ENCODE data around the gene PITX1.

Gene PITX1

DNA sequence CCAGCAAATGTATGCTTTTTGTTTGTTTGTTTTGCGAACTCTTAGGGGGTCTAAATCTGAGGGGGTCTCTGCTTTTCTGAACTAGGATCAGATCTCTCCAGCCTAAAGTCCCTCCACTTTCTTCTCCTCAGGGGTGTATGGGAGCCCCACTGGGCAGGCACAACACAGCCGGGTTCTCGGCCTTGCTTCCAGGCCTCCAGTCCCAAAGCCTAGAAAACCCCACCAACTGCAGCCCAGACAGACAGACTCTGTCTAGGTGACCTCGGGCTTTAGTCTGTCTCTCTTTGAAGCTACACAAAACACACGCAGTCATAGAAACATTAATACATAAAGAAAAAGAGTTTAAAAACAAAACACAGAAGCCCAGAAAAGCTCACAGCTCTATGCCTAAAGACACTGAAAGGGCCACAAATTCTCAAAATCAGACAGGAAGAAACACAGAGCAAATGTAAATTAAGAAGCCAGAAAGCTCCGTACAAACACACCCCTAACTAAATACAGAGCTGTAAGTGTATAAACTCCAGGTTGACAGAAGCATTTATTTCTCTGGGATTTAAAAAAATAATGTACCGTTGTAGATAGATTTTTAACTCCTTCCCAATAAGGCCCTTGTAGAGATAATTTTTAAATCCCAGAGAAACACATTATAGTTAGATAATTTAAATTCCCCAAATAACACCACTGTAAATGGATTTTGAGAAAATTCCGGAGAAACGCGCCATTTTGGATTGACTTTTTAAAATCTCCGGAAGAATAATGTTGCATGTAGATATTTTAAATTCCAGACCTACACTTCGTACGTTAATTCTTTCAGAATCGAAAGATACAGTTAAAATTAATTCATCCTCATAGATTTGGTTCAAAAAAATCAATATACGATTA lies 2.0 kb downstream of the PITX1 start:
- no peak overlapping the region for H3K27ac ChIP-seq
- in situ Hi-C loops (cut with HindIII; ENCODE audit: low pct_ligation_motif_present, low sequenced_read_pairs) = no loop called here
- H3K4me3 ChIP-seq (ENCODE audit: low read depth, low read length) = no peak overlapping the region
- DNase-seq = no peak
- TF ChIP-seq, protein P1, sequence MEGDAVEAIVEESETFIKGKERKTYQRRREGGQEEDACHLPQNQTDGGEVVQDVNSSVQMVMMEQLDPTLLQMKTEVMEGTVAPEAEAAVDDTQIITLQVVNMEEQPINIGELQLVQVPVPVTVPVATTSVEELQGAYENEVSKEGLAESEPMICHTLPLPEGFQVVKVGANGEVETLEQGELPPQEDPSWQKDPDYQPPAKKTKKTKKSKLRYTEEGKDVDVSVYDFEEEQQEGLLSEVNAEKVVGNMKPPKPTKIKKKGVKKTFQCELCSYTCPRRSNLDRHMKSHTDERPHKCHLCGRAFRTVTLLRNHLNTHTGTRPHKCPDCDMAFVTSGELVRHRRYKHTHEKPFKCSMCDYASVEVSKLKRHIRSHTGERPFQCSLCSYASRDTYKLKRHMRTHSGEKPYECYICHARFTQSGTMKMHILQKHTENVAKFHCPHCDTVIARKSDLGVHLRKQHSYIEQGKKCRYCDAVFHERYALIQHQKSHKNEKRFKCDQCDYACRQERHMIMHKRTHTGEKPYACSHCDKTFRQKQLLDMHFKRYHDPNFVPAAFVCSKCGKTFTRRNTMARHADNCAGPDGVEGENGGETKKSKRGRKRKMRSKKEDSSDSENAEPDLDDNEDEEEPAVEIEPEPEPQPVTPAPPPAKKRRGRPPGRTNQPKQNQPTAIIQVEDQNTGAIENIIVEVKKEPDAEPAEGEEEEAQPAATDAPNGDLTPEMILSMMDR (IDR thresholded peaks at IDR 0.05; ENCODE audit: low read depth, low read length, missing control alignments) = no peak
- no peaks in the 10 kb centered on the region for H3K36me3 ChIP-seq (replicated peaks)
- H3K27me3 ChIP-seq (replicated peaks) = peaks cover 90% of the 10 kb centered on the region

GRCh38 chr5:135030956-135031812 lies 2.8 kb downstream of the PITX1 start:
- in situ Hi-C loops (cut with HindIII; ENCODE audit: low pct_ligation_motif_present, low sequenced_read_pairs) = no loop called here
- TF ChIP-seq, protein P1 (IDR thresholded peaks at IDR 0.05; ENCODE audit: low read depth, low read length, missing control alignments) = no peak
- Histone ChIP-seq H3K36me3 (replicated peaks) (no peaks in the 10 kb centered on the region), H3K4me3 (ENCODE audit: low read depth, low read length) (no peak overlapping the region), H3K27ac (no peak overlapping the region), H3K27me3 (replicated peaks) (peaks cover 89% of the 10 kb centered on the region)
- no peak for DNase-seq

GRCh38 chr5:135030123-135030955 lies 3.7 kb downstream of the PITX1 start:
- no peak for DNase-seq
- in situ Hi-C loops (cut with HindIII; ENCODE audit: low pct_ligation_motif_present, low sequenced_read_pairs) = no loop called here
- TF ChIP-seq, protein P1 (IDR thresholded peaks at IDR 0.05; ENCODE audit: low read depth, low read length, missing control alignments) = no peak
- Histone ChIP-seq H3K36me3 (replicated peaks) (no peaks in the 10 kb centered on the region), H3K27me3 (replicated peaks) (peaks cover 84% of the 10 kb centered on the region), H3K27ac (no peak overlapping the region), H3K4me3 (ENCODE audit: low read depth, low read length) (no peak overlapping the region)

- Histone ChIP-seq H3K36me3 (replicated peaks) (no peaks in the 10 kb centered on the region), H3K27me3 (replicated peaks) (peaks cover 77% of the 10 kb centered on the region), H3K27ac (no peak overlapping the region), H3K4me3 (ENCODE audit: low read depth, low read length) (no peak overlapping the region)
- TF ChIP-seq, protein P1 (IDR thresholded peaks at IDR 0.05; ENCODE audit: low read depth, low read length, missing control alignments) = no peak
- in situ Hi-C loops (cut with HindIII; ENCODE audit: low pct_ligation_motif_present, low sequenced_read_pairs) = no loop called here
- no peak for DNase-seq
These were observed 4.4 kb downstream of the PITX1 start for GRCh38 chr5:135029477-135030122.

DNA sequence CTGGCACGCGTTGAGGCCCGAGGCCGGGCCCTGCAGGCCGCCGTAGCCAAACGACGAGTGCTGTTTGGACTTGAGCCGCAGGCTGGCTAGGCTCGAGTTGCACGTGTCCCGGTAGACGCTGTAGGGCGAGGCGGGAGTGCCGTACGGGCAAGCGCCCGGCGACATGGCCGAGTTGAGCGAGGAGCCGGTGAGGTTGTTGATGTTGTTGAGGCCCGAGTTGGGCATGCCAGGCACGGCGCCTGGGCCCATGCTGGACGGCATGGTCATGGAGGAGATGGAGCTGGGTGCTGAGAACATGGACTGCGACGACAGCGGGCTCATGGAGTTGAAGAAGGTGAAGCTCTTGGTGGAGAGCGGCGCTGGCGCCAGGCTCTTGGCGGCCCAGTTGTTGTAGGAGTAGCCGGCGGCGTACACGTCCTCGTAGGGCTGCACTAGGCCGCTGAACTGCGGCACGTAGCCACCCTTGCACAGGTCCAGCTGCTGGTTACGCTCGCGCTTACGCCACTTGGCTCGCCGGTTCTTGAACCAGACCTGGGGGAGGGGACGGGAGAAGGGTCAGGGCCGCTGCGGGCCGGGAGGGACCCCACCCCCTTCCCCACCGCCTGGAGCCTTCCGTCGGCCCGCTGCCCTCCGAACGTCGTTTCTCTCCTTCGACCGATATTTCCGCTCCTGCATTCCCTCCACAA lies 5.1 kb downstream of the PITX1 start:
- H3K27me3 ChIP-seq (replicated peaks) = peaks cover 74% of the 10 kb centered on the region
- TF ChIP-seq, protein P1 (IDR thresholded peaks at IDR 0.05; ENCODE audit: low read depth, low read length, missing control alignments) = no peak
- H3K27ac ChIP-seq = no peak overlapping the region
- in situ Hi-C loops (cut with HindIII; ENCODE audit: low pct_ligation_motif_present, low sequenced_read_pairs) = no loop called here
- no peak overlapping the region for H3K4me3 ChIP-seq (ENCODE audit: low read depth, low read length)
- H3K36me3 ChIP-seq (replicated peaks) = no peaks in the 10 kb centered on the region
- DNase-seq = no peak

All from brain microvascular endothelial cell (primary cell).